B cell (primary cell): ENCODE measurements around the gene BCDIN3D. TPM values are rescaled to one million over a fixed set of nuclear protein-coding genes. Genes with fewer than 3 reads are reported as not detected.

ENCODE experiments used
- ATAC-seq: fragments of 200-7000 bp; cut with Tn5 transposase; one replicate; pipeline ENCODE4 v1.10.0; 2021; ENCODE audit warnings: low read depth, mild to moderate bottlenecking, moderate number of reproducible peaks, moderate library complexity
- CTCF ChIA-PET: fragments of 350-600 bp; sonication (Branson Sonifier 250); formaldehyde crosslinking; loops from one replicate; lab custom pipeline; 2021; ENCODE audit warnings: antibody characterized with exemption, inconsistent platforms; lab: Charles Lee
- POLR2A ChIA-PET: fragments of 350-600 bp; sonication (Branson Sonifier 250); formaldehyde crosslinking; loops from one replicate; lab custom pipeline; 2021; ENCODE audit warnings: antibody characterized with exemption; lab: Charles Lee
- DNase-seq: peaks from one replicate; pipeline ENCODE4 v3.0.0; 2013
- H2AFZ ChIP-seq: 2 replicates; pipeline ENCODE4 v1.6.1; 2012; ENCODE audit warnings: mild to moderate bottlenecking, low read depth, low read length; ENCODE audit not compliant: insufficient read depth, poor library complexity, severe bottlenecking
- H3K27ac ChIP-seq, 2 donors: 1 replicate in 1 of 2; 2 replicates in 1 of 2; pipeline ENCODE4 v1.5.1; 2012 to 2013; ENCODE audit warnings: low read length in 2 of 2, mild to moderate bottlenecking in 2 of 2, moderate library complexity in 1 of 2
- H3K27me3 ChIP-seq, 4 experiments: fragments of 200-600 bp in 1 of 4; sonication (generic) in 1 of 4; replicated peaks in 1 of 4; 1 replicate in 2 of 4; 2 replicates in 2 of 4; pipeline versions ENCODE4 v1.6.1 to v1.7.0; 2013 to 2016; ENCODE audit warnings: low read length in 3 of 4, mild to moderate bottlenecking in 2 of 4, mixed read lengths in 1 of 4, moderate library complexity in 1 of 4; ENCODE audit not compliant: insufficient read depth in 4 of 4, control insufficient read depth in 3 of 4; ENCODE audit errors: control extremely low read depth in 1 of 4
- H3K36me3 ChIP-seq, 2 experiments: replicated peaks in 1 of 2; 1 replicate in 1 of 2; 2 replicates in 1 of 2; pipeline versions ENCODE4 v1.6.1 to v1.7.1; 2013; ENCODE audit warnings: low read length in 1 of 2; ENCODE audit not compliant: insufficient read depth in 2 of 2, control insufficient read depth in 1 of 2; ENCODE audit errors: control extremely low read depth in 1 of 2, extremely low read depth in 1 of 2
- H3K4me1 ChIP-seq, 2 donors: fragments of 200-600 bp in 1 of 2; sonication (generic) in 1 of 2; 1 replicate in 1 of 2; 2 replicates in 1 of 2; pipeline versions ENCODE4 v1.5.1 to v1.6.1; 2013 to 2017; ENCODE audit warnings: low read length in 2 of 2; ENCODE audit not compliant: control insufficient read depth in 2 of 2, insufficient read depth in 2 of 2
- H3K4me2 ChIP-seq: replicated peaks from 2 replicates; pipeline ENCODE3; 2012; ENCODE audit warnings: mild to moderate bottlenecking, low read depth, low read length; ENCODE audit not compliant: poor library complexity, severe bottlenecking
- H3K4me3 ChIP-seq, 5 experiments: fragments of 200-600 bp in 1 of 5; sonication (generic) in 1 of 5; 1 replicate in 3 of 5; 2 replicates in 2 of 5; pipeline versions ENCODE4 v1.5.1 to v1.7.0; 2011 to 2016; ENCODE audit warnings: low read length in 4 of 5, mild to moderate bottlenecking in 4 of 5, low read depth in 2 of 5, control low read depth in 1 of 5, moderate library complexity in 1 of 5; ENCODE audit not compliant: insufficient read depth in 1 of 5; ENCODE audit errors: control extremely low read depth in 1 of 5, extremely low read depth in 1 of 5
- H3K79me2 ChIP-seq: fragments of 200-600 bp; sonication (generic); one replicate; pipeline ENCODE4 v1.6.0; 2016; ENCODE audit warnings: low read length; ENCODE audit not compliant: control insufficient read depth, insufficient read depth
- H3K9ac ChIP-seq: fragments of 200-600 bp; sonication (generic); 2 replicates; pipeline ENCODE4 v1.6.1; 2017; ENCODE audit warnings: mild to moderate bottlenecking, low read length, moderate library complexity
- H3K9me3 ChIP-seq, 3 donors: one replicate each; pipeline versions ENCODE4 v1.6.1 to v1.7.1; 2013; ENCODE audit warnings: low read length in 2 of 3; ENCODE audit not compliant: control insufficient read depth in 2 of 3, insufficient read depth in 1 of 3; ENCODE audit errors: control extremely low read depth in 1 of 3
- H4K20me1 ChIP-seq: 2 replicates; pipeline ENCODE4 v1.6.0; 2012; ENCODE audit warnings: mild to moderate bottlenecking, low read length; ENCODE audit not compliant: insufficient read depth, control insufficient read depth, poor library complexity, severe bottlenecking
- H3K27ac Mint-ChIP-seq: one replicate; pipeline ENCODE4 v1.8.0; 2021; ENCODE audit warnings: mixed read lengths
- H3K27me3 Mint-ChIP-seq: one replicate; pipeline ENCODE4 v1.8.0; 2021; ENCODE audit warnings: mixed read lengths
- H3K4me1 Mint-ChIP-seq: one replicate; pipeline ENCODE4 v1.8.0; 2021; ENCODE audit warnings: mixed read lengths
- H3K4me3 Mint-ChIP-seq: one replicate; pipeline ENCODE4 v1.8.0; 2021; ENCODE audit warnings: mixed read lengths
- H3K9me3 Mint-ChIP-seq: one replicate; pipeline ENCODE4 v1.8.0; 2022; ENCODE audit warnings: mixed read lengths; ENCODE audit not compliant: insufficient read depth
- EZH2 ChIP-seq: IDR thresholded peaks from 2 replicates; pipeline ENCODE4 v1.6.1; 2012; ENCODE audit warnings: borderline replicate concordance, low read depth, mild to moderate bottlenecking, moderate library complexity, low read length; ENCODE audit not compliant: insufficient read depth, poor library complexity, severe bottlenecking
- WGBS: methylation state at CpG from one replicate; pipeline ENCODE4 v1.1.5; 2013; ENCODE audit warnings: missing lambda C conversion rate; ENCODE audit not compliant: insufficient coverage; 5-methylcytosine and 5-hydroxymethylcytosine counted together
- intact Hi-C: fragments of 100-400 bp; cut with micrococcal nuclease; formaldehyde crosslinking; loops from one replicate; pipeline ENCODE4 v1.10.0; 2022
- polyA plus RNA-seq: library from polyadenylated mRNA; depleted of rRNA; stranded (reverse); fragments of >200 nt; gene quantifications from 2 replicates; pipeline ENCODE4 v1.2.3, GENCODE V29; 2012
- total RNA-seq, 2 donors: library from RNA; stranded (reverse); fragments of 120-200 nt in 1 of 2; gene quantifications; 1 replicate in 1 of 2; 2 replicates in 1 of 2; pipeline versions ENCODE4 v1.2.3 to v1.2.4, GENCODE V29; 2013 to 2022
- TF ChIP-seq, protein P1 (sequence below): fragments of 200-600 bp; IDR thresholded peaks from one replicate; pipeline ENCODE4 v1.8.0; 2022; ENCODE audit warnings: antibody characterized with exemption, mild to moderate bottlenecking

BCDIN3D gene
- total and polyA plus RNA-seq, 2 donors (not counting 1 experiment from before 2014, with no cell fraction given) = 2.0 to 17.4 TPM

DNA sequence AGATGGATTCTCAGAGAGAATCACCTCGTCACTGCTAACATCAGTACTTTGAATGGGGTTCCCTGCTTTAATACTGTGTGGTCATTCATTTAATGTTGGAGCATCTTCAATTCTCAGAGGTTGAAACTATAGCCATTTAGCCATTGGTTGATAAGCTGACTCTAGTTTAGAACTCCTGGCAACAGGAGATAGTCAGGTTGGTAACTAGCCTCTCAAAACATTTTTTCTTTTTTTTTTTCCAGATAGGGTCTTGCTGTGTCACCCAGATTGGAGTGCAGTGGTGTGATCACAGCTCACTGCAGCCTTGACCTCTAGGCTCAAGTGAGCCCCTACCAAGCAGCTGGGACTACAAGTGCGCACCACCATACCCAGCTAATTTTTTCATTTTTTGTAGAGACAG, 11.2 kb downstream of the BCDIN3D start:
- H3K27me3 Mint-ChIP-seq = no peaks in the 10 kb centered on the region
- no peak overlapping the region for H3K9ac ChIP-seq
- H4K20me1 ChIP-seq = no peaks in the 10 kb centered on the region
- WGBS = 100% methylated on average over 1 of the region's 2 CpGs
- peaks cover 14% of the 10 kb centered on the region for H3K79me2 ChIP-seq
- peaks cover 13 to 15% of the 10 kb centered on the region in 2 donors for H3K4me1 ChIP-seq
- no peak overlapping the region for H2AFZ ChIP-seq
- H3K4me3 ChIP-seq = no peak overlapping the region
- no peak for ATAC-seq
- H3K4me2 ChIP-seq = no peak overlapping the region
- no peak for DNase-seq
- no peak overlapping the region for H3K27ac ChIP-seq
- H3K36me3 ChIP-seq = no peaks in the 10 kb centered on the region
- no peaks in the 10 kb centered on the region for H3K9me3 Mint-ChIP-seq
- peaks cover 21% of the 10 kb centered on the region for H3K4me1 Mint-ChIP-seq
- intact Hi-C loops = no loop called here
- POLR2A ChIA-PET = no interaction called here
- CTCF ChIA-PET = interaction anchor here (1.0 to 1.3 kb wide), 2 partner anchors 8 to 53 kb away, joined by 3 to 4 read pairs; no protein-coding TSS in a partner anchor
- H3K27ac Mint-ChIP-seq = no peak overlapping the region
- H3K9me3 ChIP-seq = no peaks in the 10 kb centered on the region
- H3K4me3 Mint-ChIP-seq = no peak overlapping the region
- H3K27me3 ChIP-seq = no peaks in the 10 kb centered on the region
- TF ChIP-seq, protein P1, sequence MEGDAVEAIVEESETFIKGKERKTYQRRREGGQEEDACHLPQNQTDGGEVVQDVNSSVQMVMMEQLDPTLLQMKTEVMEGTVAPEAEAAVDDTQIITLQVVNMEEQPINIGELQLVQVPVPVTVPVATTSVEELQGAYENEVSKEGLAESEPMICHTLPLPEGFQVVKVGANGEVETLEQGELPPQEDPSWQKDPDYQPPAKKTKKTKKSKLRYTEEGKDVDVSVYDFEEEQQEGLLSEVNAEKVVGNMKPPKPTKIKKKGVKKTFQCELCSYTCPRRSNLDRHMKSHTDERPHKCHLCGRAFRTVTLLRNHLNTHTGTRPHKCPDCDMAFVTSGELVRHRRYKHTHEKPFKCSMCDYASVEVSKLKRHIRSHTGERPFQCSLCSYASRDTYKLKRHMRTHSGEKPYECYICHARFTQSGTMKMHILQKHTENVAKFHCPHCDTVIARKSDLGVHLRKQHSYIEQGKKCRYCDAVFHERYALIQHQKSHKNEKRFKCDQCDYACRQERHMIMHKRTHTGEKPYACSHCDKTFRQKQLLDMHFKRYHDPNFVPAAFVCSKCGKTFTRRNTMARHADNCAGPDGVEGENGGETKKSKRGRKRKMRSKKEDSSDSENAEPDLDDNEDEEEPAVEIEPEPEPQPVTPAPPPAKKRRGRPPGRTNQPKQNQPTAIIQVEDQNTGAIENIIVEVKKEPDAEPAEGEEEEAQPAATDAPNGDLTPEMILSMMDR = no peak
- no peak for TF ChIP-seq EZH2
